Measurements from ENCODE around the gene IFNL1.
"Not testable (repeated sequence)": the region's sequence is repeated elsewhere in the genome, so short reads cannot be mapped to it uniquely, and the experiment has no call there.

IFNL1 gene

GRCh38 chr19:39270036-39270871, 26.0 kb upstream of the IFNL1 start:
- no peak for DNase-seq (ENCODE audit: low spot score)

GRCh38 chr19:39273859-39274258, 22.3 kb upstream of the IFNL1 start:
- DNase-seq (ENCODE audit: low spot score): not testable (repeated sequence)

GRCh38 chr19:39275578-39275977, 20.6 kb upstream of the IFNL1 start:
- no peak for DNase-seq (ENCODE audit: low spot score)

- DNase-seq (ENCODE audit: low spot score): no peak
Observed at GRCh38 chr19:39276740-39277139, 19.5 kb upstream of the IFNL1 start.

- no peak for DNase-seq (ENCODE audit: low spot score)
Observed at GRCh38 chr19:39277598-39277997, 18.6 kb upstream of the IFNL1 start.

- no peak for DNase-seq (ENCODE audit: low spot score)
Observed at GRCh38 chr19:39282021-39282420, 14.2 kb upstream of the IFNL1 start.

- DNase-seq (ENCODE audit: low spot score): no peak
Observed at GRCh38 chr19:39284032-39284431, 12.2 kb upstream of the IFNL1 start.

GRCh38 chr19:39293394-39293793, 2.8 kb upstream of the IFNL1 start:
- DNase-seq (ENCODE audit: low spot score): no peak

- no peak for DNase-seq (ENCODE audit: low spot score)
Observed at GRCh38 chr19:39296906-39297305, 699 bp downstream of the IFNL1 start.

- peak; percentile 64 for DNase-seq (ENCODE audit: low spot score)
Observed at GRCh38 chr19:39297931-39298634, 1.9 kb downstream of the IFNL1 start.

GRCh38 chr19:39299404-39299803, 3.2 kb downstream of the IFNL1 start:
- peak; percentile 24 for DNase-seq (ENCODE audit: low spot score)

GRCh38 chr19:39299832-39300231, 3.6 kb downstream of the IFNL1 start:
- no peak for DNase-seq (ENCODE audit: low spot score)

- no peak for DNase-seq (ENCODE audit: low spot score)
Observed at GRCh38 chr19:39301021-39301420, 4.8 kb downstream of the IFNL1 start.

- no peak for DNase-seq (ENCODE audit: low spot score)
Observed at GRCh38 chr19:39301562-39301961, 5.4 kb downstream of the IFNL1 start.

- no peak for DNase-seq (ENCODE audit: low spot score)
Observed at GRCh38 chr19:39303373-39304184, 7.4 kb downstream of the IFNL1 start.

GRCh38 chr19:39304185-39304513, 7.9 kb downstream of the IFNL1 start:
- no peak for DNase-seq (ENCODE audit: low spot score)

- no peak for DNase-seq (ENCODE audit: low spot score)
Observed at GRCh38 chr19:39304701-39305571, 8.7 kb downstream of the IFNL1 start.

- no peak for DNase-seq (ENCODE audit: low spot score)
Observed at GRCh38 chr19:39306075-39306474, 9.9 kb downstream of the IFNL1 start.

GRCh38 chr19:39307046-39307821, 11.0 kb downstream of the IFNL1 start:
- DNase-seq (ENCODE audit: low spot score): no peak

- DNase-seq (ENCODE audit: low spot score): no peak
Observed at GRCh38 chr19:39307822-39308530, 11.8 kb downstream of the IFNL1 start.
